HEK293T (cell line): ENCODE results near the gene RASA3.
"Not testable (repeated sequence)": the region's sequence is repeated elsewhere in the genome, so short reads cannot be mapped to it uniquely, and the experiment has no call there.

Source experiments
- ARNT ChIP-seq: fragments of 450-650 bp; IDR thresholded peaks from 2 replicates; pipeline ENCODE4 v1.6.1; 2017; ENCODE audit warnings: mild to moderate bottlenecking
- BHLHE40 ChIP-seq: fragments of 450-650 bp; IDR thresholded peaks from 2 replicates; pipeline ENCODE4 v1.6.1; 2016; ENCODE audit warnings: mild to moderate bottlenecking, moderate library complexity, borderline replicate concordance
- CTBP1 ChIP-seq: fragments of 450-650 bp; IDR thresholded peaks from 2 replicates; pipeline ENCODE4 v1.6.1; 2016; ENCODE audit warnings: borderline replicate concordance
- ELF4 ChIP-seq: fragments of 450-650 bp; IDR thresholded peaks from 2 replicates; pipeline ENCODE4 v1.6.1; 2017; ENCODE audit warnings: antibody characterized with exemption
- FOXA1 ChIP-seq: fragments of 450-650 bp; IDR thresholded peaks from 2 replicates; pipeline ENCODE4 v1.6.1; 2016; ENCODE audit warnings: mild to moderate bottlenecking
- FOXK2 ChIP-seq: fragments of 450-650 bp; IDR thresholded peaks from 2 replicates; pipeline ENCODE4 v1.6.1; 2016; ENCODE audit warnings: mild to moderate bottlenecking
- FOXM1 ChIP-seq: fragments of 450-650 bp; IDR thresholded peaks from 2 replicates; pipeline ENCODE4 v1.6.1; 2017; ENCODE audit warnings: mild to moderate bottlenecking, borderline replicate concordance
- HDGF ChIP-seq: fragments of 450-650 bp; IDR thresholded peaks from 2 replicates; pipeline ENCODE4 v1.6.1; 2017; ENCODE audit warnings: antibody characterized with exemption, borderline replicate concordance
- NFRKB ChIP-seq: fragments of 450-650 bp; IDR thresholded peaks from 2 replicates; pipeline ENCODE4 v1.6.1; 2016; ENCODE audit warnings: mild to moderate bottlenecking, moderate library complexity
- SP1 ChIP-seq: fragments of 450-650 bp; IDR thresholded peaks from 2 replicates; pipeline ENCODE4 v1.6.1; 2017
- SUZ12 ChIP-seq: fragments of 450-650 bp; IDR thresholded peaks from 2 replicates; pipeline ENCODE4 v1.6.1; 2016; ENCODE audit warnings: mild to moderate bottlenecking
- ZNF384 ChIP-seq: fragments of 450-650 bp; IDR thresholded peaks from 2 replicates; pipeline ENCODE4 v1.6.1; 2016
- TF ChIP-seq, protein P1 (sequence below): fragments of 450-650 bp; IDR thresholded peaks from 2 replicates; pipeline ENCODE4 v1.6.1; 2016

- not testable (repeated sequence) for TF ChIP-seq FOXM1, SP1, ZNF384, BHLHE40, ARNT, HDGF, FOXK2, SUZ12, ELF4, NFRKB, FOXA1, CTBP1
- TF ChIP-seq, protein P1, sequence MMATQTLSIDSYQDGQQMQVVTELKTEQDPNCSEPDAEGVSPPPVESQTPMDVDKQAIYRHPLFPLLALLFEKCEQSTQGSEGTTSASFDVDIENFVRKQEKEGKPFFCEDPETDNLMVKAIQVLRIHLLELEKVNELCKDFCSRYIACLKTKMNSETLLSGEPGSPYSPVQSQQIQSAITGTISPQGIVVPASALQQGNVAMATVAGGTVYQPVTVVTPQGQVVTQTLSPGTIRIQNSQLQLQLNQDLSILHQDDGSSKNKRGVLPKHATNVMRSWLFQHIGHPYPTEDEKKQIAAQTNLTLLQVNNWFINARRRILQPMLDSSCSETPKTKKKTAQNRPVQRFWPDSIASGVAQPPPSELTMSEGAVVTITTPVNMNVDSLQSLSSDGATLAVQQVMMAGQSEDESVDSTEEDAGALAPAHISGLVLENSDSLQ = not testable (repeated sequence)
Observed at GRCh38 chr13:114103289-114103621, 29.2 kb downstream of the RASA3 start.
